HCT116 (cell line): ENCODE measurements around the gene ADAM17. TPM values are rescaled to one million over a fixed set of nuclear protein-coding genes. Genes with fewer than 3 reads are reported as not detected.

Source experiments
- ATAC-seq: fragments of 200-7000 bp; cut with Tn5 transposase; 2 replicates; pipeline ENCODE4 v1.9.1; 2020; ENCODE audit warnings: mild to moderate bottlenecking, moderate library complexity
- BruUV-seq: library from RNA; stranded (reverse); fragments of 400-500 nt; replicated peaks from 2 replicates; lab custom pipeline; 2021; lab: Mats Ljungman, UMichigan
- CTCF ChIA-PET: fragments of 300-600 bp; sonication (Branson Sonifier 250); formaldehyde crosslinking; loops from one replicate; lab custom pipeline; 2021; ENCODE audit warnings: antibody characterized with exemption; lab: Charles Lee
- POLR2A ChIA-PET: fragments of 300-600, 350-600 bp; sonication (Branson Sonifier 250); formaldehyde crosslinking; loops from one replicate; lab custom pipeline; 2021; ENCODE audit warnings: antibody characterized with exemption; lab: Charles Lee
- RAD21 ChIA-PET, 2 experiments: fragments of 300-600 bp; sonication (Branson Sonifier 250); formaldehyde crosslinking; loops; one replicate each; lab custom pipeline; 2023; ENCODE audit warnings: low total read pairs in 2 of 2; ENCODE audit not compliant: uncharacterized antibody in 2 of 2, unreplicated experiment in 2 of 2, low non-redundant PET in 1 of 2; lab: Charles Lee
- DNase-seq: peaks from one replicate; pipeline ENCODE4 v3.0.0-alpha.2; 2010; ENCODE audit warnings: low read depth, low spot score
- H2AFZ ChIP-seq: fragments of 200-600 bp; shearing (Covaris generic), sonication (generic); 2 replicates; pipeline ENCODE4 v1.6.1; 2017; ENCODE audit warnings: low read depth, mixed run types, mixed read lengths, antibody characterized with exemption, low read length; ENCODE audit not compliant: poor library complexity, severe bottlenecking
- H3K27ac ChIP-seq: 2 replicates; pipeline ENCODE4 v1.5.1; 2012; ENCODE audit warnings: low read depth, low read length
- H3K27me3 ChIP-seq: fragments of 200-600 bp; sonication (generic); 2 replicates; pipeline ENCODE4 v1.6.1; 2016; ENCODE audit warnings: mixed run types, low read length, mixed read lengths; ENCODE audit not compliant: insufficient read depth
- H3K36me3 ChIP-seq, 2 experiments: fragments of 200-500 bp in 1 of 2; fragments of 200-600 bp in 1 of 2; sonication (Bioruptor generic) in 1 of 2; sonication (generic) in 1 of 2; 2 replicates each; pipeline versions ENCODE4 v1.5.1 to v1.6.1; 2014 to 2016; ENCODE audit warnings: low read length in 2 of 2, inconsistent platforms in 1 of 2, mixed read lengths in 1 of 2, mixed run types in 1 of 2; ENCODE audit not compliant: insufficient read depth in 2 of 2, control insufficient read depth in 1 of 2
- H3K4me1 ChIP-seq, 2 experiments: fragments of 200-600 bp in 1 of 2; sonication (generic) in 1 of 2; 2 replicates each; pipeline versions ENCODE4 v1.5.1 to v1.6.1; 2012 to 2017; ENCODE audit warnings: low read length in 2 of 2, inconsistent platforms in 1 of 2, mild to moderate bottlenecking in 1 of 2, mixed read lengths in 1 of 2, mixed run types in 1 of 2, moderate library complexity in 1 of 2; ENCODE audit not compliant: insufficient read depth in 2 of 2, control insufficient read depth in 1 of 2
- H3K4me2 ChIP-seq: fragments of 200-600 bp; sonication (generic); 2 replicates; pipeline ENCODE4 v1.6.1; 2017; ENCODE audit warnings: mixed run types, low read length, mixed read lengths
- H3K4me3 ChIP-seq, 2 experiments: fragments of 200-600 bp in 1 of 2; sonication (generic) in 1 of 2; replicated peaks in 1 of 2; 2 replicates each; pipeline ENCODE4 v1.5.1; 2011 to 2016; ENCODE audit warnings: low read length in 2 of 2, control low read depth in 1 of 2, low read depth in 1 of 2, mild to moderate bottlenecking in 1 of 2, mixed read lengths in 1 of 2, mixed run types in 1 of 2
- H3K79me2 ChIP-seq: fragments of 200-600 bp; sonication (generic); 2 replicates; pipeline ENCODE4 v1.6.1; 2017; ENCODE audit warnings: mild to moderate bottlenecking, mixed run types, low read length, moderate library complexity, mixed read lengths; ENCODE audit not compliant: insufficient read depth
- H3K9ac ChIP-seq: fragments of 200-600 bp; sonication (generic); 2 replicates; pipeline ENCODE4 v1.6.1; 2016; ENCODE audit warnings: low read length, mixed read lengths
- H3K9me2 ChIP-seq: fragments of 200-600 bp; sonication (generic), shearing (Covaris generic); 2 replicates; pipeline ENCODE4 v1.6.1; 2017; ENCODE audit warnings: mixed run types, mild to moderate bottlenecking, moderate library complexity; ENCODE audit not compliant: insufficient read depth
- H3K9me3 ChIP-seq, 2 experiments: fragments of 200-500 bp in 1 of 2; fragments of 200-600 bp in 1 of 2; sonication (Bioruptor generic) in 1 of 2; sonication (generic) in 1 of 2; 2 replicates each; pipeline ENCODE4 v1.6.1; 2014 to 2017; ENCODE audit warnings: low read length in 2 of 2, mixed read lengths in 2 of 2, inconsistent platforms in 1 of 2, low read depth in 1 of 2, mild to moderate bottlenecking in 1 of 2, mixed run types in 1 of 2, moderate library complexity in 1 of 2; ENCODE audit not compliant: control insufficient read depth in 1 of 2, insufficient read depth in 1 of 2
- H4K20me1 ChIP-seq: fragments of 200-600 bp; sonication (generic), shearing (Covaris generic); 2 replicates; pipeline ENCODE4 v1.6.1; 2017; ENCODE audit warnings: mixed run types, mild to moderate bottlenecking, moderate library complexity; ENCODE audit not compliant: insufficient read depth
- EZH2phosphoT487 ChIP-seq: fragments of 200-600 bp; IDR thresholded peaks from 2 replicates; pipeline ENCODE4 v1.6.1; 2018; ENCODE audit warnings: antibody characterized with exemption, borderline replicate concordance
- FOSL1 ChIP-seq: IDR thresholded peaks from 2 replicates; pipeline ENCODE4 v1.6.1; 2012; ENCODE audit warnings: low read depth
- POLR2AphosphoS5 ChIP-seq: IDR thresholded peaks from 2 replicates; pipeline ENCODE4 v1.6.1; 2011; ENCODE audit warnings: mild to moderate bottlenecking, low read depth, low read length, moderate library complexity
- RAD21 ChIP-seq: IDR thresholded peaks from 2 replicates; pipeline ENCODE4 v1.6.1; 2012; ENCODE audit warnings: low read depth, mild to moderate bottlenecking
- SP1 ChIP-seq: IDR thresholded peaks from 2 replicates; pipeline ENCODE4 v1.6.1; 2012; ENCODE audit warnings: low read depth
- SRF ChIP-seq: IDR thresholded peaks from 2 replicates; pipeline ENCODE4 v1.6.1; 2012; ENCODE audit warnings: low read depth
- intact Hi-C: fragments of 100-400 bp; cut with micrococcal nuclease; formaldehyde crosslinking; loops from 2 replicates; pipeline ENCODE4 v1.10.0; 2022
- total RNA-seq: library from RNA; stranded (reverse); gene quantifications from one replicate; pipeline ENCODE4 v1.2.1, GENCODE V29; 2021; ENCODE audit not compliant: unreplicated experiment
- TF ChIP-seq, protein P1 (sequence below): IDR thresholded peaks from 2 replicates; pipeline ENCODE4 v1.6.1; 2012; ENCODE audit warnings: low read depth
- TF ChIP-seq, protein P2 (sequence below): IDR thresholded peaks from 2 replicates; pipeline ENCODE4 v1.6.1; 2012

ADAM17 gene
- total RNA-seq, 1 experiment from 2014 or later: 39.2 TPM

DNA sequence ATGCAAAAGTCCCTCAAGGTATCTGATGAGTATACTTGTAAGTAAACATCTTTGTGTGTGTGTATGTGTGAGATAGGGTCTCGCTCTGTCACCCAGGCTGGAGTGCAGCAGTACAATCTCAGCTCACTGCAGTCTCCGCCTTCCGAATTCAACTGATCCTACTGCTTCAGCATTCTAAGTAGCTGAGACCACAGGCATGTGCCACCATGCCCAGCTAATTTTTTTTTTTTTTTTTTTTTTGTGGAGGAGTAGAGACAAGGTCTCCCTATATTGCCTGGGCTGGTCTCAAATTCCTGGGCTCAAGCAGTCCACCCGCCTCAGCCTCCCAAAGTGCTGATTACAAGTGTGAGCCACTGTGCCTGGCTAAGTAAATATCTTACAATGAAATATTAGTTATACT is 23.2 kb downstream of the ADAM17 start:
- POLR2A ChIA-PET: interaction anchor here (1.9 kb wide), 1 partner anchor 23 kb away, joined by 4 read pairs; the partner anchor contains the start of gene ADAM17
- ATAC-seq: no peak
- CTCF ChIA-PET: no interaction called here

More for the DNA sequence above, 23.2 kb downstream of the ADAM17 start:
- Histone ChIP-seq H3K27ac (no peak overlapping the region), H3K9me3 (no peaks in the 10 kb centered on the region), H3K4me3 (no peak overlapping the region), H3K27me3 (no peaks in the 10 kb centered on the region), H3K9me2 (no peaks in the 10 kb centered on the region), H4K20me1 (no peaks in the 10 kb centered on the region), H3K36me3 (peaks cover 0 to 4% of the 10 kb centered on the region in 2 experiments; a peak in 2 of 4 replicates), H2AFZ (no peak overlapping the region), H3K79me2 (peaks cover 17% of the 10 kb centered on the region; the same call in 1 of the 2 replicates), H3K4me2 (no peak overlapping the region), H3K9ac (no peak overlapping the region), H3K4me1 (0 out of 4 replicates have a peak, but pooled peaks cover 0 to 5% of the 10 kb centered on the region in 2 experiments)
- BruUV-seq: no TSS peak
- RAD21 ChIA-PET: no interaction called here
- no peak for TF ChIP-seq POLR2AphosphoS5
- no peak for TF ChIP-seq EZH2phosphoT487
- TF ChIP-seq, protein P1, sequence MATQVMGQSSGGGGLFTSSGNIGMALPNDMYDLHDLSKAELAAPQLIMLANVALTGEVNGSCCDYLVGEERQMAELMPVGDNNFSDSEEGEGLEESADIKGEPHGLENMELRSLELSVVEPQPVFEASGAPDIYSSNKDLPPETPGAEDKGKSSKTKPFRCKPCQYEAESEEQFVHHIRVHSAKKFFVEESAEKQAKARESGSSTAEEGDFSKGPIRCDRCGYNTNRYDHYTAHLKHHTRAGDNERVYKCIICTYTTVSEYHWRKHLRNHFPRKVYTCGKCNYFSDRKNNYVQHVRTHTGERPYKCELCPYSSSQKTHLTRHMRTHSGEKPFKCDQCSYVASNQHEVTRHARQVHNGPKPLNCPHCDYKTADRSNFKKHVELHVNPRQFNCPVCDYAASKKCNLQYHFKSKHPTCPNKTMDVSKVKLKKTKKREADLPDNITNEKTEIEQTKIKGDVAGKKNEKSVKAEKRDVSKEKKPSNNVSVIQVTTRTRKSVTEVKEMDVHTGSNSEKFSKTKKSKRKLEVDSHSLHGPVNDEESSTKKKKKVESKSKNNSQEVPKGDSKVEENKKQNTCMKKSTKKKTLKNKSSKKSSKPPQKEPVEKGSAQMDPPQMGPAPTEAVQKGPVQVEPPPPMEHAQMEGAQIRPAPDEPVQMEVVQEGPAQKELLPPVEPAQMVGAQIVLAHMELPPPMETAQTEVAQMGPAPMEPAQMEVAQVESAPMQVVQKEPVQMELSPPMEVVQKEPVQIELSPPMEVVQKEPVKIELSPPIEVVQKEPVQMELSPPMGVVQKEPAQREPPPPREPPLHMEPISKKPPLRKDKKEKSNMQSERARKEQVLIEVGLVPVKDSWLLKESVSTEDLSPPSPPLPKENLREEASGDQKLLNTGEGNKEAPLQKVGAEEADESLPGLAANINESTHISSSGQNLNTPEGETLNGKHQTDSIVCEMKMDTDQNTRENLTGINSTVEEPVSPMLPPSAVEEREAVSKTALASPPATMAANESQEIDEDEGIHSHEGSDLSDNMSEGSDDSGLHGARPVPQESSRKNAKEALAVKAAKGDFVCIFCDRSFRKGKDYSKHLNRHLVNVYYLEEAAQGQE: no peak
- TF ChIP-seq SP1: no peak
- TF ChIP-seq, protein P2, sequence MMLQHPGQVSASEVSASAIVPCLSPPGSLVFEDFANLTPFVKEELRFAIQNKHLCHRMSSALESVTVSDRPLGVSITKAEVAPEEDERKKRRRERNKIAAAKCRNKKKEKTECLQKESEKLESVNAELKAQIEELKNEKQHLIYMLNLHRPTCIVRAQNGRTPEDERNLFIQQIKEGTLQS: no peak
- no peak for TF ChIP-seq SRF
- no peak for TF ChIP-seq RAD21
- no peak for TF ChIP-seq FOSL1
- DNase-seq: no peak
- intact Hi-C loops: no loop called here
